Gastroesophageal sphincter (tissue), 3 donors: ENCODE measurements around the gene MAGOH.

Source experiments
- CTCF ChIP-seq, 4 experiments: fragments of 200-600 bp in 2 of 4; fragments of 450-650 bp in 2 of 4; sonication (generic) in 1 of 4; IDR thresholded peaks; one replicate each; pipeline ENCODE4 v1.5.1; 2017 to 2019; ENCODE audit warnings: antibody characterized with exemption in 4 of 4, mild to moderate bottlenecking in 2 of 4, moderate library complexity in 2 of 4
- EP300 ChIP-seq: sonication (generic); formaldehyde crosslinking; IDR thresholded peaks from one replicate; pipeline ENCODE4 v1.6.1; 2017; ENCODE audit warnings: antibody characterized with exemption, mild to moderate bottlenecking
- POLR2A ChIP-seq, 2 donors: fragments of 450-650 bp; IDR thresholded peaks; one replicate each; pipeline ENCODE4 v1.6.1; 2017; ENCODE audit warnings: antibody characterized with exemption in 2 of 2, mild to moderate bottlenecking in 2 of 2, moderate library complexity in 1 of 2
- POLR2AphosphoS5 ChIP-seq: sonication (generic); formaldehyde crosslinking; IDR thresholded peaks from one replicate; pipeline ENCODE4 v1.6.1; 2017; ENCODE audit warnings: antibody characterized with exemption

GRCh38 chr1:53273526-53273925 is 35.2 kb upstream of the MAGOH start:
- TF ChIP-seq CTCF (IDR thresholded peaks at IDR 0.05) = no peak
- TF ChIP-seq POLR2A (IDR thresholded peaks at IDR 0.05) = no peak
- no peak for TF ChIP-seq EP300
- no peak for TF ChIP-seq POLR2AphosphoS5
